Measurements from ENCODE around the gene ODF4. TPM values are rescaled to one million over a fixed set of nuclear protein-coding genes. Genes with fewer than 3 reads are reported as not detected.
"Not testable (repeated sequence)": the region's sequence is repeated elsewhere in the genome, so short reads cannot be mapped to it uniquely, and the experiment has no call there.

The ODF4 gene
- total and polyA plus RNA-seq, 2 of the 13 experiments (the other 11 are each of a cell fraction or from before 2014, with no cell fraction given) = not detected

GRCh38 chr17:8377422-8377821 lies 37.8 kb downstream of the ODF4 start (continued):
- no peak for TF ChIP-seq BATF2 (CRISPR knock-in tag; IDR thresholded peaks at IDR 0.05)
- no peak for TF ChIP-seq GABPA (IDR thresholded peaks at IDR 0.05; ENCODE audit: low read depth, low read length)
- TF ChIP-seq GABPA (CRISPR knock-in tag; IDR thresholded peaks at IDR 0.05; ENCODE audit: low read depth) = no peak

GRCh38 chr17:8378117-8378516 lies 38.5 kb downstream of the ODF4 start:
- BruUV-seq (replicated peaks); in situ Hi-C loops (cut with HindIII; ENCODE audit: extremely low pct_ligation_motif_present, low pct_unique_long_range_greater_than_20kb): not testable (repeated sequence)
- POLR2A ChIA-PET = interaction anchor here (1.3 to 2.5 kb wide), 3 partner anchors 42 to 205 kb away, joined by 3 to 9 read pairs (median 5); partner anchors contain the start of gene NDEL1

GRCh38 chr17:8380049-8380448 lies 40.4 kb downstream of the ODF4 start:
- H3K27ac ChIP-seq (ENCODE audit: extremely low read length, insufficient read depth, low read length) = peak overlapping the region; percentile 24
- ChIA-PET POLR2A (no interaction called here), CTCF (ENCODE audit: low intra/inter-chr PET ratio, low total read pairs) (no interaction called here)
- H3K79me2 ChIP-seq (ENCODE audit: insufficient read depth, low read length) = peaks cover 36% of the 10 kb centered on the region
- peaks cover 0 to 3% of the 10 kb centered on the region in 2 experiments; a peak in 1 of 5 replicates for H3K27me3 ChIP-seq (ENCODE audit: control insufficient read depth in 1 of 2, insufficient read depth in 2 of 2, low read length in 2 of 2)
- peaks cover 10 to 36% of the 10 kb centered on the region in 2 experiments; a peak in 4 of 5 replicates for H3K36me3 ChIP-seq (replicated peaks in 1 of 2; ENCODE audit: control insufficient read depth in 1 of 2, insufficient read depth in 2 of 2, low read length in 2 of 2)
- H3K9ac ChIP-seq (ENCODE audit: insufficient read depth, low read depth, low read length) = peak overlapping the region; percentile 95; the same call in 1 of the 2 replicates
- FAIRE-seq = no peak
- 61% methylated on average over 3 of the region's 3 CpGs for WGBS (ENCODE audit: low lambda C conversion rate)
- H2AFZ ChIP-seq (ENCODE audit: low read length) = no peak overlapping the region
- H4K20me1 ChIP-seq (ENCODE audit: insufficient read depth, low read length) = peaks cover 38% of the 10 kb centered on the region
- no peak for TF ChIP-seq ZSCAN31 (CRISPR knock-in tag; IDR thresholded peaks at IDR 0.05; ENCODE audit: low read depth)
- TF ChIP-seq ZSCAN22 (CRISPR knock-in tag; IDR thresholded peaks at IDR 0.05) = peak; percentile 88
- TF ChIP-seq RBM22 (optimal IDR thresholded peaks at IDR 0.05; ENCODE audit: low read length) = peak; percentile 19
- 0 out of 4 replicates have a peak, but pooled peaks of 1 of the 2 experiments have one; percentile 22 for TF ChIP-seq POLR2A (IDR thresholded peaks at IDR 0.05; ENCODE audit: insufficient read depth in 1 of 2, low read depth in 2 of 2, low read length in 2 of 2)
- TF ChIP-seq NFYC (CRISPR knock-in tag; IDR thresholded peaks at IDR 0.05) = no peak
- no peaks in the 10 kb centered on the region for H3K9me3 ChIP-seq (ENCODE audit: low read length)
- DNase-seq (ENCODE audit: low spot score) = no peak
- peak overlapping the region in 1 of 3 experiments; percentile 38; a peak in 1 of 6 replicates for H3K4me3 ChIP-seq (replicated peaks in 1 of 3; ENCODE audit: insufficient read depth in 1 of 3, low read depth in 2 of 3, low read length in 3 of 3)
- H3K4me1 ChIP-seq (ENCODE audit: insufficient read depth, low read length) = peaks cover 71% of the 10 kb centered on the region
- no peak for ATAC-seq
- in situ Hi-C loops (cut with HindIII; ENCODE audit: extremely low pct_ligation_motif_present, low pct_unique_long_range_greater_than_20kb) = no loop called here
- intact Hi-C loops (cut with micrococcal nuclease; ENCODE audit: unreplicated experiment) = loop anchor here (10.0 kb wide), 1 partner anchor 55 kb away; the partner anchor contains the start of gene NDEL1
- no TSS peak for BruUV-seq (replicated peaks)
- H3K4me2 ChIP-seq (ENCODE audit: low read depth, low read length) = peak overlapping the region; percentile 87

More at GRCh38 chr17:8378117-8378516, 38.5 kb downstream of the ODF4 start:
- WGBS (ENCODE audit: low lambda C conversion rate) = 92% methylated on average over 8 of the region's 8 CpGs
- H2AFZ ChIP-seq (ENCODE audit: low read length); H3K4me2 ChIP-seq (ENCODE audit: low read depth, low read length); FAIRE-seq; H3K9ac ChIP-seq (ENCODE audit: insufficient read depth, low read depth, low read length); H3K4me3 ChIP-seq (replicated peaks in 1 of 3; ENCODE audit: insufficient read depth in 1 of 3, low read depth in 2 of 3, low read length in 3 of 3); H3K27me3 ChIP-seq (ENCODE audit: control insufficient read depth in 1 of 2, insufficient read depth in 2 of 2, low read length in 2 of 2); H3K27ac ChIP-seq (ENCODE audit: extremely low read length, insufficient read depth, low read length); DNase-seq (ENCODE audit: low spot score); ATAC-seq; CTCF ChIA-PET (ENCODE audit: low intra/inter-chr PET ratio, low total read pairs); H3K9me3 ChIP-seq (ENCODE audit: low read length): not testable (repeated sequence)
- H4K20me1 ChIP-seq (ENCODE audit: insufficient read depth, low read length) = peaks cover 38% of the 10 kb centered on the region
- intact Hi-C loops (cut with micrococcal nuclease; ENCODE audit: unreplicated experiment) = loop anchor here (5.0 kb wide), 1 partner anchor 156 kb away; no protein-coding TSS in a partner anchor
- H3K36me3 ChIP-seq (replicated peaks in 1 of 2; ENCODE audit: control insufficient read depth in 1 of 2, insufficient read depth in 2 of 2, low read length in 2 of 2) = peaks cover 10 to 36% of the 10 kb centered on the region in 2 experiments; a peak in 4 of 5 replicates
- H3K4me1 ChIP-seq (ENCODE audit: insufficient read depth, low read length) = peaks cover 61% of the 10 kb centered on the region
- peaks cover 36% of the 10 kb centered on the region for H3K79me2 ChIP-seq (ENCODE audit: insufficient read depth, low read length)
